Measurements from ENCODE around the gene PKIG.

The PKIG gene

DNA sequence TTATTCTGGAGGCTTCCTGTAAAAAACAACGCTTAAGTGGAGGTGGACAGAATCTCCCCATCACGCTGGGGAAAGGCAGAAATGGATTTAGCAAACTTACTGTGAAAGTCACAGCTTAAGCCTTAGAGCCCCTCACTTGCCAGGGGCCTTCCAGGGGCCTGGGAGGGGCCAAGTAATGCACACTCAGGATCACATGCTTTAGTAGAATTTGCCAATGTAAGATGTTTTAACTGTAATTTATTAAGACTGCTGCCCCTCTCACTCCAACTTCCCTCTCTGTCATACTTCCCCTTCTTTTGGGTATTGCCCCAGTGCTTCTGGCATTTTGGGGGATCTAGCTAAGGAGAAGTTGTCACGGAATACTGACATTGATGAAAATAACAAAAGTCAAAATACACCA is 81.8 kb downstream of the PKIG start:
- DNase-seq (ENCODE audit: low spot score): no peak

- DNase-seq (ENCODE audit: low spot score): no peak
Measured at GRCh38 chr20:44666066-44666465, 83.7 kb downstream of the PKIG start.

All from germinal center (tissue), 1 donor.